ENCODE results near the gene CSH2.
"Not testable (repeated sequence)": the region's sequence is repeated elsewhere in the genome, so short reads cannot be mapped to it uniquely, and the experiment has no call there.

Gene CSH2

DNA sequence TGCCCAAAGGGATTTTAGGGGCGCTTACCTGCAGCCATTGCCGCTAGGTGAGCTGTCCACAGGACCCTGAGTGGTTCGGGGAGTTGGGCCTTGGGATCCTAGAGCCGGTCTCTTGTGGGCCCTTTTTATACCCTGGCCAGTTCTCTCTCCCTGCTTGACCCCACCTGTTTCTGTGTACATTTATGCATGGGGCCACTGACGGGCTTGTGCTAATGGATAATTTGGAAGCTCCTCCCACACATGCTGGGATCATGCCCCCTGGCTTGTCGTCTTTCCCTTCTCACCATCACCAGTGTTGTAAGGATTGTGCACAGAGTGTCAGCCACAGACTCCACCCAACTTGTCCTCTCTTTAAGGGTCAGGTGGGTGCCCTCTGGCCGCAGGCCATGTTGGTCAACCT lies at the start of gene CSH2:
TSS of gene CSH2 (minus strand) at position 101 of the 400 bp plus-strand sequence. CDS start at position 38, 63 bp downstream.
- DNase-seq (ENCODE audit: insufficient read length, low spot score); FAIRE-seq: not testable (repeated sequence)

DNA sequence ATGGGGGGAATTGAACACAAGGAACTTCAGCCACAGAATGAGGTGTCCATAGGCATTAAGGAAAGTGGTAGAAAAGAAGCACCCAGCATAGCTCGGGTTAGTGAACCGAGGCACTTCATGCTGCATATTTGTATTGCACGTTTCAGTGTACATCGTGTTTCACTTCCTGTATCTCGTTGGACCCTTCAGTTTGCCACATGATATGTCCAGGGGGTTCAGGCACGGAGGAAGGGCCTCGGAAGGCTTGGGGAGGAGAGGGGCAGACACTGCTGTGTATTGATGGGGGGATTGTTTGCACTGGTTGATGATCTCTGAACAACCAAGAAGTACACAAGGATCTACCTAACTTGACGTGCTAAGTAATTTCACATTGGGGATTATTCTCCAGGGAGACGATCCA lies 48.9 kb upstream of the CSH2 start:
- not testable (repeated sequence) for DNase-seq (ENCODE audit: insufficient read length, low spot score); FAIRE-seq

- FAIRE-seq, result not testable (repeated sequence)
Observed at GRCh38 chr17:63920779-63921178, 47.3 kb upstream of the CSH2 start.

GRCh38 chr17:63920050-63920449 lies 46.6 kb upstream of the CSH2 start:
- not testable (repeated sequence) for FAIRE-seq; DNase-seq (ENCODE audit: insufficient read length, low spot score)

More at GRCh38 chr17:63920779-63921178, 47.3 kb upstream of the CSH2 start:
- not testable (repeated sequence) for DNase-seq (ENCODE audit: insufficient read length, low spot score)

DNA sequence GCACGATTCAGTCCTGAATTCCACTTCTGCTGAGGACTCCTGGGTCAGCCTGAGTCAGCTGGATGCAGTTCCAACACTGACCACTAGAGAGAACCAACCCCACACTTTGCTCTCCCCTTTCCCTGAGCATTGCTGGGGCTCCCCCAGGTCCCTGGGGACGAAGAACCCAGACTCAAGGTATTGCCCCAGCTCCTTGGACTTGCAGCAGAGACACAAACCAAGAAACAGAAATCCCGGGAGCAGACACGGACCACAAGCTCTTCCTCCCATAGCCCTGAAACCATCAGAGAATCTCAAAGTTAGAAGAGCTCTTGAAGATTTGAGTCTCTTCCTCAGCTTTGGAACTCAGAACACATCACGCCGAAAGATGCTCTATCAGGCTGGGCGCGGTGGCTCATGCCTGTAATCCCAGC lies 45.8 kb upstream of the CSH2 start:
- FAIRE-seq (no peak), DNase-seq (ENCODE audit: insufficient read length, low spot score) (peak; percentile 83)
- TF ChIP-seq POLR2A (IDR thresholded peaks at IDR 0.05; ENCODE audit: low read depth, low read length), result no peak

GRCh38 chr17:63918789-63919305 lies 45.4 kb upstream of the CSH2 start, which contains the start of gene GH1:
GH1 (minus strand) TSS chr17:63918839; CDS start chr17:63918776, 63 bp downstream.
- not testable (repeated sequence) for FAIRE-seq; DNase-seq (ENCODE audit: insufficient read length, low spot score)

- no peak for TF ChIP-seq POLR2A (IDR thresholded peaks at IDR 0.05; ENCODE audit: low read depth, low read length)
- peak; percentile 27 for DNase-seq (ENCODE audit: insufficient read length, low spot score)
- FAIRE-seq, result no peak
Observed at GRCh38 chr17:63918305-63918704, 44.8 kb upstream of the CSH2 start.

- TF ChIP-seq POLR2A (IDR thresholded peaks at IDR 0.05; ENCODE audit: low read depth, low read length), result no peak
- FAIRE-seq (no peak), DNase-seq (ENCODE audit: insufficient read length, low spot score) (no peak)
Observed at GRCh38 chr17:63917646-63918045, 44.2 kb upstream of the CSH2 start.

GRCh38 chr17:63917206-63917605 lies 43.7 kb upstream of the CSH2 start:
- not testable (repeated sequence) for DNase-seq (ENCODE audit: insufficient read length, low spot score); FAIRE-seq

- no peak for TF ChIP-seq POLR2A (IDR thresholded peaks at IDR 0.05; ENCODE audit: low read depth, low read length)
- FAIRE-seq (no peak), DNase-seq (ENCODE audit: insufficient read length, low spot score) (no peak)
Observed at GRCh38 chr17:63916566-63917185, 43.2 kb upstream of the CSH2 start.

DNA sequence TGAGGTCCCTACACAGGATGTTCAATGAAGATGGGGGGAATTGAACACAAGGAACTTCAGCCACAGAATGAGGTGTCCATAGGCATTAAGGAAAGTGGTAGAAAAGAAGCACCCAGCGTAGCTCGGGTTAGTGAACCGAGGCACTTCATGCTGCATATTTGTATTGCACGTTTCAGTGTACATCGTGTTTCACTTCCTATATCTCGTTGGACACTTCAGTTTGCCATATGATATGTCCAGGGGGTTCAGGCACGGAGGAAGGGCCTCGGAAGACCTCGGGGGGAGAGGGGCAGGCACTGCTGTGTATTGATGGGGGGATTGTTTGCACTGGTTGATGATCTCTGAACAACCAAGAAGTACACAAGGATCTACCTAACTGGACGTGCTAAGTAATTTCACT lies 42.3 kb upstream of the CSH2 start:
- DNase-seq (ENCODE audit: insufficient read length, low spot score); FAIRE-seq: not testable (repeated sequence)

DNA sequence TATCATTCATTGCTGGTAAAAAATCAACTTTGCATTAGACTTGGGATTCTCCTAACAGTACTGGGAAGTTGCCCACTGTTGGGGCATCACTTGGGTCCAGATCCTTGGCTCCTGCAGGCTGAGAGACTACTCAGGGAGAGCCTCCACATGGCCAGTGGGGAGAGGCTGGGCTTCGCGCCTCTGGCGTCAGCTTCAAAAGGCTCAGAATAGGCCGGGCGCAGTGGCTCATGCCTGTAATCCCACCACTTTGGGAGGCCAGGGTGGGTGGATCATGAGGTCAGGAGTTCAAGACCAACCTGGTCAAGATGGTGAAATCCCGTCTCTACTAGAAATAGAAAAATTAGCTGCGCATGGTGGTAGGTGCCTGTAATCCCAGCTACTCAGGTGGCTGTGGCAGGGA lies 41.0 kb upstream of the CSH2 start:
- TF ChIP-seq POLR2A (IDR thresholded peaks at IDR 0.05; ENCODE audit: low read depth, low read length), result no peak
- no peak for FAIRE-seq
- no peak for DNase-seq (ENCODE audit: insufficient read length, low spot score)

DNA sequence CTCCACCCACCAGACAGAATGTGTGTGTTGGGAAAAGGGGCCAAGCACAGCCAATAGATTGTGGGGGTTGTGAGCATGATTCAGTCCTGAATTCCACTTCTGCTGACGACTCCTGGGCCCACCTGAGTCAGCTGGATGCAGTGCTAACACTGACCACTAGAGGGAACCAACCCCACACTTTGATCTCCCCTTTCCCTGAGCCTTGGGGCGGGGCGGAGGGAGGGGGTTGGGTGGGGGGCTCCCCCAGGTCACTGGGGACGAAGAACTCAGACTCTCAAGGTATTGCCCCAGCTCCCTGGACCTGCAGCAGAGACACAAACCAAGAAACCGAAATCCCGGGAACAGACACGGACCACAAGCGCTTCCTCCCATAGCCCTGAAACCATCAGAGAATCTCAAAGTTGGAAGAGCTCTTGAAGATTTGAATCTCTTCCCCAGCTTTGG lies 38.2 kb upstream of the CSH2 start:
- no peak for FAIRE-seq
- no peak for TF ChIP-seq POLR2A (IDR thresholded peaks at IDR 0.05; ENCODE audit: low read depth, low read length)
- peak; percentile 53 for DNase-seq (ENCODE audit: insufficient read length, low spot score)

DNA sequence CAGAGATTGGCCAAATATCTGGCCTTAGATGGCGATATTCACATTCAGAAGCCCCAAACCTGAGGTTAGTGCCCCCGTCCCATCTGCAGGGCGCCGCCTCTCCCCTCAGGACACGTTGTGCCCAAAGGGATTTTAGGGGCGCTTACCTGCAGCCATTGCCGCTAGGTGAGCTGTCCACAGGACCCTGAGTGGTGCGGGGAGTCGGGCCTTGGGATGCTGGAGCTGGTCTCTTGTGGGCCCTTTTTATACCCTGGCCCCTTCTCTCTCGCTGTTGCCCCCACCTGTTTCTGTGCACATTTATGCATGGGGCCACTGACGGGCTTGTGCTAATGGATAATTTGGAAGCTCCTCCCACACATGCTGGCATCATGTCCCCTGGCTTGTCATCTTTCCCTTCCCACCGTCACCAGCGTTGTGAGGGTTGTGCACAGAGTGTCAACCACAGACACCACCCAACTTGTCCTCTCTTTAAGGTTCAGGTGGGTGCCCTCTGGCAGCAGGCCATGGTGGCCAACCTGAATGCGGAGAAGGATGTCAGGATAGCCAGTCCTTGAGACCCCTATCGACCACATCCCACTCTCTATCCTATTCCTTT lies 37.7 kb upstream of the CSH2 start, which contains the start of gene CSHL1:
TSS of gene CSHL1 (minus strand) at position 218 of the 595 bp plus-strand sequence. CDS start at position 156, 62 bp downstream.
- TF ChIP-seq POLR2A (IDR thresholded peaks at IDR 0.05; ENCODE audit: low read depth, low read length), result no peak
- no peak for FAIRE-seq
- no peak for DNase-seq (ENCODE audit: insufficient read length, low spot score)

DNA sequence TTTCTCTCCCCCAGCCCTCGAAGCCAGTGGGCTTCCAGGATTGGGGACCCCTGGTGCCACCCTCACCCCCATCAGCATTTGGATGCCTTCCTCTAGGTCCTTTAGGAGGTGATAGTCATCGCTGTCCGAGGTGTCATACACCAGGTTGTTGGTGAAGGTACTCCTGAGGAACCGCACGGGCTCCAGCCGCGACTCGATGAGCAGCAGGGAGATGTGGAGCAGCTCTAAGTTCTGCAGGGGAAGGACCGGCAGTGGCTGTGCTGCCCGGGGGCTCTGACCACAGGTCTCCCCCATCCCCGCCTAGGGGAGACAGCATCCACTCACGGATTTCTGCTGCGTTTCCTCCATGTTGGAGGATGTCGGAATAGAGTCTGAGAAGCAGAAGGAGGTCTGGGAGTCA lies 36.6 kb upstream of the CSH2 start:
- DNase-seq (ENCODE audit: insufficient read length, low spot score), result no peak
- no peak for FAIRE-seq
- no peak for TF ChIP-seq POLR2A (IDR thresholded peaks at IDR 0.05; ENCODE audit: low read depth, low read length)

- FAIRE-seq; DNase-seq (ENCODE audit: insufficient read length, low spot score): not testable (repeated sequence)
Observed at GRCh38 chr17:63909586-63909985, 36.1 kb upstream of the CSH2 start.

DNA sequence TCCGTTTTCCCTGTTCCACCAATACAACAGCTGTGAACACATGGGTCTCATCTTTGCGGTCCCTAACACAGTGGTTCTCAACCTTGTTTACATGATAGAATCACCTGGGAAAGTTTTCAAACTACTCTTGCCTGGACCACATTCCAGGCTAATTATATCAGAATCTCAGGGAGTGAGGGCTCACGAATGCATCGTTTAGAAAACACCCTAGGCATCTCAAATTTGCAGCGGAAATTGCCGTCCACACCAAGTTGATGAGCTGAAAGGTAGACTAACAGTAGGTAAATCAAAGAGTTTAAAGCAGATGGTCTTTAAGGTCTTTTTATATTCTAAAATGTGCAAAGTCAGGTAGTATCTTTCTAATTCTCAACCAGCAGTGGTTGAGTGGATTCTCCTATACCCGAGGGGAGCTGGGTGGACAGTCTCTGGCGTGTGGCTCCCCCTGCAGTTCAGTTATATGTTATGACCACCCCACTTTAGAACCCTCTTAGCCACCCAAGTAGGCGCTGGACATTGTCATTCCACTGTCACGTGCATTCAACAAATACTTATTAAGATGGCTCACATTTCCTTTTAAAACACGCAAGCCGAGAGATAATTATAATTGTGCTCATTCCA lies 33.8 kb upstream of the CSH2 start:
- DNase-seq (ENCODE audit: insufficient read length, low spot score); FAIRE-seq: not testable (repeated sequence)

DNA sequence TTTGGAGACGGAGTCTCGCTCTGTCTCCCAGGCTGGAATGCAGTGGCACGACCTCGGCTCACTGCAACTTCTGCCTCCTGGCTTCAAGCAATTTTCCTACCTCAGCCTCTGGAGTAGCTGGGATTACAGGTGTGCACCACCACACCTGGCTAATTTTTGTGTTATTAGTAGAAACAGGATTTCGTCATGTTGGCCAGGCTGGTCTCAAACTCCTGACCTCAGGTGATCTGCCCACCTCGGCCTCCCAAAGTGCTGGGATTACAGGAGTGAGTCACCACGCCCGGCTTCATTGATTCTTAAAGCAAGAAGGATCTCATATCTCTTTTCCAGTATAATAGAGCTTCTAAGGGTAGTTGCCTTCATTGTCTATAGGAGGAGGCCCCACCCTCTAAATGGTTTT lies 31.3 kb upstream of the CSH2 start:
- DNase-seq (ENCODE audit: insufficient read length, low spot score); FAIRE-seq: not testable (repeated sequence)

DNA sequence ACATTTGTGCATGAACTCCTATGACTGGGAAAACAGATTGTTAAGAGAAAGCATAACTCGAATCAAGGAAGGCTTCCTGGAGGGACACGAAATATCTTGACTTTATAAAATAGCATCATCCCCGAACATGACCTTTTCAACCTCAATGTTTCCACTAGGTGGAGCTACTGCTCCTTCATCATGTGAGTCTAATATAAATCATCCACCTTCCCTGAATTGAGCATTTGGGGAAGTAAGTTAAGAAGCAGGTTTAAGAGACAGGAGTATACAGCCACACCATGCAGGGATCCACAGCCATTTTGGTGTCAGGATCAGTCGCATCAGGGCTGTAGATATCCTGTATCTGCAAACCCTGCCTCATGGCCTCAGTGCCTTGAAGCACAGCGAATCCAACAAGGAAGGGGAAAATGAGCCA lies 30.3 kb upstream of the CSH2 start:
- DNase-seq (ENCODE audit: insufficient read length, low spot score); FAIRE-seq: not testable (repeated sequence)

DNA sequence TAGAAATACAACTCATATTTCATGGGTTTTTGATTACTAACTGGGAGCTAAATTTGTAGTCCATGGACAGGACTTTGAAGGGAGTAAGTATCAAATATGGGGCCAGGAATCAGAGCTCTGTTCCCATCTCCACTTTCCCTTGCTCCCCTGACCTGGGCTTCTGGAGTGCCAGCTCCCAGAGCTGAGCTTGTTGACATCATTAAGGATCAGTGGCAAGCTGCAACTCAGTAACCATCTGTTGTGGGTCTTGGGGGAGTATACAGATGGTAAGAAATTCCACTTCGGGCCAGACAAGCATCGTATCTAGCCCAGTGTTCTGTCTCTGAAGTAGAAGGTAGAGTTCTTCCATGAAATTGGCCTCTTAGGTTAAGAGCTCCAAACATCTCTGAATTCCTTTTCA lies 28.5 kb upstream of the CSH2 start:
- not testable (repeated sequence) for DNase-seq (ENCODE audit: insufficient read length, low spot score); FAIRE-seq
